SJSA1 (cell line): Measurements from ENCODE around the gene SDK2. TPM values are rescaled to one million over a fixed set of nuclear protein-coding genes. Genes with fewer than 3 reads are reported as not detected.

Source experiments
- DNase-seq, 2 experiments: peaks; one replicate each; pipeline ENCODE4 v3.0.0-alpha.2; 2015 to 2020; ENCODE audit warnings: low spot score in 2 of 2, low read depth in 1 of 2
- H3K27ac ChIP-seq: fragments of 250-450 bp; sonication (Bioruptor Pico); 2 replicates; pipeline ENCODE4 v1.5.1; 2020; ENCODE audit warnings: mild to moderate bottlenecking, moderate library complexity
- H3K27me3 ChIP-seq: fragments of 250-450 bp; sonication (Bioruptor Pico); replicated peaks from 2 replicates; pipeline ENCODE4 v1.5.1; 2020; ENCODE audit warnings: mild to moderate bottlenecking, moderate library complexity
- H3K36me3 ChIP-seq: fragments of 250-450 bp; sonication (Bioruptor Pico); 2 replicates; pipeline ENCODE4 v1.5.1; 2020; ENCODE audit warnings: mild to moderate bottlenecking
- H3K4me1 ChIP-seq: fragments of 250-450 bp; sonication (Bioruptor Pico); replicated peaks from 2 replicates; pipeline ENCODE4 v1.6.1; 2021; ENCODE audit warnings: mild to moderate bottlenecking
- H3K4me3 ChIP-seq: fragments of 250-450 bp; sonication (Bioruptor Pico); 2 replicates; pipeline ENCODE4 v1.5.1; 2020; ENCODE audit warnings: mild to moderate bottlenecking
- H3K9me3 ChIP-seq: fragments of 250-450 bp; sonication (Bioruptor Pico); replicated peaks from 2 replicates; pipeline ENCODE4 v1.5.1; 2020; ENCODE audit warnings: mild to moderate bottlenecking
- total RNA-seq: library from RNA; depleted of rRNA; stranded (reverse); fragments of >200 nt; shearing (Covaris generic); gene quantifications from 2 replicates; pipeline ENCODE4 v1.2.3, GENCODE V29; 2014

Gene SDK2
- total RNA-seq, 1 experiment from 2014 or later = 0.05 TPM

DNA sequence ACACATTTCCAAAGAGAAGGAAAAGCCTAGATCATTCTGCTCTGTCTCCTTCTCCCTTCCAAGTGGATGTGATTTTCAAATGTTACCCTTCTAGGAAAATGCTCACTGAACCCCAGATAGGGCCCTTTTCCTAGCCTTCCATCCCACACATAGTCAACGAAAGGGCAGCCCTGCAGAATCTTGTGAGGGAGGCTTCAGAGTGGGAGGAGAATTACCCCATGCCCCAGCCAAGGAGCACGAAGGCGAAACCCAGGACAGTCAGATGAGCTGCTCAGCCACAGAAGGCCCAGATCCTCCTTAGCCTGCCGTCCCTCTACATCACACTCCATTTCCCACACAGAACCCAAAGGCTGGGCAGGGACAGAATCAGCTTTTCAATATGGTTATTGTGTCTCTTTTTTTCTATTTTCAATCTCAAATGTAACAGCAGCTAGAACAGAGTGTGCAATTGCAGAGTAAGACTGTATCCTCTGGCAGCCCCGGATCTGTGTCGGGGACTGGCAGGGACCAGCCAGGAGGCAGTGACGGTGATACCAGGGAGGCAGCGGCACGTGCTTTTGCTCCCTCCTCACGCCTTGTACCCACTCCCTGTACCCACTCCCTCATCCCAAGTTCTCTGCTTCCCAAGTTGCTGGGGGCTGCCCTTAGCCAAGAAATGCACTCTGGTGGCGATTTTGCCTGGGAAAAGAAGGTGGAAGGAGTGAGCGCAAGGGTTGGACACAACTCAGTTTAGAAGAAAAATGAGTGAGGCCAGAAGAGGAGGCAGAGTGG lies 3.7 kb upstream of the SDK2 start:
- Histone ChIP-seq H3K9me3 (no peaks in the 10 kb centered on the region; the same call in 1 of the 2 replicates), H3K27ac (no peak overlapping the region), H3K27me3 (peaks cover 66% of the 10 kb centered on the region), H3K4me3 (no peak overlapping the region), H3K4me1 (peaks cover 15% of the 10 kb centered on the region), H3K36me3 (no peaks in the 10 kb centered on the region)
- no peak for DNase-seq

DNA sequence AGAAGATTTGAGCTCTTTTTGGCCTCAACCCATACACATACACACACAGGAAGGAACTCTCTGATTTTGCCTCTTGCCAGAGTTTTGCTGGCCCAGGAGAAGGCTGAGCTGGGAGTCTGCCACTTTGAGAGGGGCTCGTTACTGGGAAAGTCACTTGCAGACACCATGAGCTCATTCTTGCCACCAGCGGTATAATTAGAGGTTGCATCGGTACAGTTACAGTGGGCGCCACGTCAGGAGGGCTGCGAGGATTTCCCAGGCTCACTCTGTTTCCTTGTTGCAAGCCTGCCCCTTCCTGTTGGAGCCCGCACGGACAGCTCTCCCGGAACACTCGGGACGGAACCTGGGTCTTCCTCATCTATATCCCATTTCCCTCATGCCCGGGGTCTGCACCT lies 3.1 kb upstream of the SDK2 start:
- no peak overlapping the region for H3K4me3 ChIP-seq
- DNase-seq = no peak
- peaks cover 72% of the 10 kb centered on the region for H3K27me3 ChIP-seq
- peaks cover 16% of the 10 kb centered on the region for H3K4me1 ChIP-seq
- H3K27ac ChIP-seq = no peak overlapping the region
- no peaks in the 10 kb centered on the region for H3K9me3 ChIP-seq
- H3K36me3 ChIP-seq = no peaks in the 10 kb centered on the region

DNA sequence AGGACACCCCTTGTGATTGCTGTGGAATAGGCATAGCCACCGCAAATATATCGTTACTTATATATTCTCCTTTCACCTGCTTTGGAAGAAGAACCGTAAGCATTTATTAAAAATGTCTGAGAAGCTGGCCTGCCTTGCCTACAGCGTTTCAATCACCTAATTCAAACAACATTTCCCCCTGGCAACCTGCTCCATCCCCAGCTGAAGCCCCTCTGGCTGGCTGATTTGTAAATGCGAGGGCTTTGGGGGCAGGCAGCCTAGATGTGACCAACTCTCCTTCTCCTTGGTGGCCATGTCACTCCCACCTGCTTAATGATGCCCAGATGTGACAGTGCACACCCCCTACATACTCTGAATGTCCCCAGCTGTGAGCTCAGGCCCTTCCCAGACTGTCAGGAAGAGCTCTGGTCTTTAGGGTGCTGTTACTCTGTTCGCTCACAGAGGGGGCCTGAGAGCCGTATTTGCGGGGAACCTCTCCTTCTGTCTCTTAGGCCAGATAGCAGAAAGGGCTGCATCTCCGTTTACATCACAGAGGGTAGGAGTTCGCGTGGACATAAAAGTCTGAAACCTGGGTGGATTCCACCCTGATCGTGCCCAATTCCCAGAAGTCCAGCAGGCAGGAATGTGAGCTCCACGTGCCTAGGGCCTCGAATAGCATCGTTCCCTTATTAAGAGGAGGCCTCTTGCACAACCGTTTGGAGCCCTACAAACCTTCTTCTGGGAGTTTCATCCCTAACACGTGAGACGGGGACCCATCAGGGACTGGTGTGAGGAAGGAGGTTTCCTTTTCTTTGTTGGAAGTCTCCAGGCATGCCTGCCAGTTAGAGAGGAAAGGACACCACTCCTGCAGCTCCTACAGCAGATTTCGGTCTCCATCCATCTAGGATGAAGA lies 2.4 kb upstream of the SDK2 start:
- H3K36me3 ChIP-seq = no peaks in the 10 kb centered on the region
- no peak for DNase-seq
- H3K4me3 ChIP-seq = no peak overlapping the region
- H3K4me1 ChIP-seq = peaks cover 16% of the 10 kb centered on the region
- no peaks in the 10 kb centered on the region for H3K9me3 ChIP-seq
- peaks cover 79% of the 10 kb centered on the region for H3K27me3 ChIP-seq
- H3K27ac ChIP-seq = no peak overlapping the region

DNA sequence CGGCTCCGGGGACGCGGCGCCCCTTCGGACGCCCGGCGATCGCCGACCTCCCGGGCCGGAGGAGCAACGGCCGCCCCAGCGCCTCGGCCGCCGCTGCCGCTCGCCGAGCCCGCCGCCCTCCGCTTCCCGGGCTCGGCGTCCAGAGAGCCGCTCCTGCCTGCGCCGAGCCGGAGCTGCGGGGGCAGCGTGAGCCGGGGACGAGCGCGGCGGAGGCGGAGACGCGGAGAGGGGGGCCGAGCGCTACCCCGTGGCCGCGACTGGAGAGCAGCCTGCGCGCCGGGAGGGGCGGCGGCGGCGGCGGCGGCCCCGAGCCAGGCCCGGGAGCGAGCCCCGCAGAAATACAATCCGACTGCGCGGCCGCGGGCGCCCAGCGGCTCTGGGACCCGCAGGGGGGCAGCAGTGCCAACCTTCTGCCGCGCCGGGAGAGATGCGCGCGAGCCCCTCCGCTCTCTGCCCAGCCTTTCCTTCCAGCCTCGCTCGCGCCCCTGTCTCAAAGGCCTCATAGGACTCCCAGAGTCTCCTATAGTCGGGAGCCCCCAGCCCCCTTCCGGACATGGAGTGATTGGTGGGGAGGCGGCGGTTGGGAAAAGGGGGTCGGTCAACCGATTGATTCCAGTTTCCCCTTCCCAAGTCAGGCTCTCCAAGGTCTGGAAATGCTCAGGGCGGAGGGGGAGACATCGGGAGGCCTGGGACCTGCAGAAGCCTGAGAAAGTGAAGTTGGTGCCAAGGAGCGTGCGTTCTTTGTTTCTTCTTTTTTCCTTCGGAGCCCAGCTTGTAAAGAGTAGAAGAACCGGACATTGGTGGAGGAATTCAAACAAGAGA lies 1.0 kb upstream of the SDK2 start:
- no peak for DNase-seq

DNA sequence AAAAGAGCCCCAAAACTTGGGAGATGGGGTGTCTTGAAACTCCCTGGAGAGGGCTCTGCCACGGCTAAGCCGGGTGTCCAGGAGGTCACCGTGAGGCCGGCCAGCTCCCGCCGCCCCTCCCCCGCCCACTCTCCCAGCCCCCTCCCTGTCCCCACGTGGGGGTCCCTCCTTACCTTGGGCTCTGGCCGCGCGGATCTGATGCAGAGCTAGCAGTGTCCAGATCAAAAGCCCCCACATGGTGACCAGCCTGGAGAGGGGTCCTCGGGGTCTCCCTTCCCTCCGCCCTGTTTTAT lies 447 bp downstream of the SDK2 start:
- Histone ChIP-seq H3K27me3 (peaks cover 97% of the 10 kb centered on the region), H3K36me3 (no peaks in the 10 kb centered on the region), H3K9me3 (no peaks in the 10 kb centered on the region), H3K27ac (no peak overlapping the region), H3K4me1 (peaks cover 16% of the 10 kb centered on the region), H3K4me3 (no peak overlapping the region)
- no peak for DNase-seq

More for the DNA sequence above, 1.0 kb upstream of the SDK2 start:
- peaks cover 93% of the 10 kb centered on the region for H3K27me3 ChIP-seq
- H3K36me3 ChIP-seq = no peaks in the 10 kb centered on the region
- peaks cover 16% of the 10 kb centered on the region for H3K4me1 ChIP-seq
- no peak overlapping the region for H3K27ac ChIP-seq
- no peaks in the 10 kb centered on the region for H3K9me3 ChIP-seq
- peak overlapping the region; percentile 7; the same call in 1 of the 2 replicates for H3K4me3 ChIP-seq

DNA sequence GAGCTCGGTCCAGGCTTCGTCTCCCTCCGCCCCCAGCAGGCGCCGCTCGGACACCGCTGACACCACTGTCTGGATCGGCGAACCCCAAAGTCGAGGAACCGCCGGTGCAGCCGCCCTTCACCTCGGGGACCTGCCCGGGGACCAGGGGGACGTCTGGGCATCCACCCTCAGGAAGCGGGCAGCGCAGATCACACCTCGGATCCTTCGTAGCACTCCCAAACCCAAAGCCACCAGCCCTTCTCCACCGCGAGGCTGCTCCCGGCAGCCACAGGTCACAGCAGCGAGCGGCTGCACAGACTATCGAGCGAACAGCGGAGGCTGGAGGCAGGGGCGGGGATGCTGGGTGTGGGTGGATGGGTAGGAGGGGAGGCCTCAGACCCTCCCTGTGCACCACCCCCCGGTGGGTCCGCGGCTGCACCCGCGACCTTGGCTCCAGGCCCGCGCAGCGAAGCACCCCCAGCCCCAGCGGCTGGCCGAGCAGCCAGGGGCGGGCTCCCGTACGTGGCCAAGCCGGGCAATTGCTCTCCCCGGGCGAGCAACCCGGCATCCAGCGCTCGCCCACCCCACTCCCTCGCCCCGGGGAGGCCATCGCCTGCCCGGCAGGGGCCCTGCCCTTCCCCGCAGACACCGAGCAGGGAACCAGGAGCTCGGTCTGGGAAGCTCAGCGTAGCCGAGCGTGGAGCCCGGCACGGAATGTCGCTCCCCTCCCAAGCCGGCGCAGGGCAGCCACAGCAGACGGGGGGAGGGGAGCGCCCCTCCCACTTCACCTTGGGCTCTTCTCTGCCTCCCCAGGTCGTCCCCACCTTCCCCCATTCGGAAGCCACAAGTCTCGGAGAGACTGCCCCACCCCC lies 1.0 kb downstream of the SDK2 start:
- Histone ChIP-seq H3K9me3 (no peaks in the 10 kb centered on the region), H3K4me3 (no peak overlapping the region), H3K36me3 (no peaks in the 10 kb centered on the region), H3K4me1 (peaks cover 16% of the 10 kb centered on the region), H3K27ac (no peak overlapping the region), H3K27me3 (peaks cover 92% of the 10 kb centered on the region)
- no peak for DNase-seq

DNA sequence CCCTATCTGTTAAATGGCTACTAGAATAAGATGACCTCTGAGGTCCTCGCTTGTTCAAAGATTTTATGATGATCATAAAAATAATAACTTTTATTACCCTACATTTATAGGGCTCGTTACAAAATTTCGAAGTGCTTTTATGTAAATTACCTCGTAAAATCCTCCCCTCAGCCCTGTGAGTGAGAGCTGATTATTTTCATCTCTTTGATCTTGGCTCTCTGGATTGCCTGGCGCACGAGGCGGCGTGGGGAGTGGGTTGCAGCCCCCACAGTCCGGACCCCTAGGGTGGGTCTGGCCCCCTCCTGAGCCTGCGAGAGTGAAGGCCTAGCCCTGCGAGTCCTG lies 1.6 kb downstream of the SDK2 start:
- Histone ChIP-seq H3K27ac (no peak overlapping the region), H3K9me3 (no peaks in the 10 kb centered on the region), H3K36me3 (no peaks in the 10 kb centered on the region), H3K27me3 (peaks cover 86% of the 10 kb centered on the region), H3K4me3 (no peak overlapping the region), H3K4me1 (peaks cover 16% of the 10 kb centered on the region)
- DNase-seq = no peak

DNA sequence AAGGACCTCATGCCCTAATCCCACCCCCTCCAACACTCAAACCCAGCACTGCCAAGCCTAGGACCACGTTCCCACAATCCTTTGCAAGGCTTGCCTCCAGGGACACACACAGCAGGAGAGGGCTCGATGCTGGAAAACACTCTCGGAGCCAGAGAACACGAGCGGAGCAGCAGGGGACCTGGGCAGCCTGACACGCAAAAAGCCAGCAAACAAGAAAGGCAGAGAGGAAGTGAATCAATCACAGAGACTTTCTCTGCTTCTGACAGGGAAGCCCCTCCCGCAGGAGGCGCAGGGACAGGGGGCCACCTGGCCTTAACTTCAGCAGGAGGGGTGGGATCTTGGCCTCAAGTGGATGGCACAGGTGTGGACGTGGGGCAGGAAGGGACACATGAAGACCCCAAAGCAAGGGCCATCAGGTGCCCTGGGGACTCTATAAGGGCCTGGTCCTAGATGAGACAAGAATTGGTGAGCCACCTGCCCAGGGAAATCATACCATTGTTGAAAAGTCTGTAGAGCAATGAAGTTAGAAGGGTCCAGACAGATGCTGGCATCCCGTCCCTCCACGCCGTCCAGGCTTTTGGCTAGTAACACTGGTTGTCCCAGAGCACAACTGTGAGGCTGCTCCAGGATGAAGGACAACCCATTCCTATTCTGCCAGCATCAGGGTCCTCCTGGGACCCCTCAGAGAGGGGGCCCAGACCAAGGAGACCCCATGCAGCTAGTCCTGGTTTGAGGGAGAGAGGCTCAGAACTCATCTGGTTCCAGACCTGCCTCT lies 2.2 kb downstream of the SDK2 start:
- DNase-seq = no peak
- peaks cover 16% of the 10 kb centered on the region for H3K4me1 ChIP-seq
- H3K4me3 ChIP-seq = no peak overlapping the region
- no peak overlapping the region for H3K27ac ChIP-seq
- H3K27me3 ChIP-seq = peaks cover 84% of the 10 kb centered on the region
- no peaks in the 10 kb centered on the region for H3K9me3 ChIP-seq
- no peaks in the 10 kb centered on the region for H3K36me3 ChIP-seq

DNA sequence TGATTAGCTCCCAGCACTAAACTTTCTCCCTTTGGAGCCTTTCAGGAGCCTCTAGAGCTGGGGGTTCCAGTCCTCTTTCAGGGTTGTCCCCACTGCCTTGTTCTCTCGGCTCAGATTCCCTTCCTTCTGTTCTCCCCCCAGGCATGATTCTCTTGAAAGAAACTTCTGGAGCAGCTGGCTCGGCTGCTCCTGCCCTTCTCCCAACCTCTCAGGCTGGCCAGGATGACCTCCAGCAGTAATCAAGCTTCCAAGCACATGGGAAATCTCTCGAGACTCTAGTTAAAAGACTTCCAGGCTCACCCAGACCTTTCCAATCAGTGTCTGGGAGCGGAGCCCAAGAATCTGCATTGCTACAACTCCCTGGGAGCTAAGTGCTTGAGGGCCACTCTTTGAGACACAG lies 3.6 kb downstream of the SDK2 start:
- no peak for DNase-seq
- H3K9me3 ChIP-seq = no peaks in the 10 kb centered on the region
- no peaks in the 10 kb centered on the region for H3K36me3 ChIP-seq
- no peak overlapping the region for H3K4me3 ChIP-seq
- H3K4me1 ChIP-seq = peaks cover 16% of the 10 kb centered on the region
- H3K27me3 ChIP-seq = peaks cover 71% of the 10 kb centered on the region
- H3K27ac ChIP-seq = no peak overlapping the region

DNA sequence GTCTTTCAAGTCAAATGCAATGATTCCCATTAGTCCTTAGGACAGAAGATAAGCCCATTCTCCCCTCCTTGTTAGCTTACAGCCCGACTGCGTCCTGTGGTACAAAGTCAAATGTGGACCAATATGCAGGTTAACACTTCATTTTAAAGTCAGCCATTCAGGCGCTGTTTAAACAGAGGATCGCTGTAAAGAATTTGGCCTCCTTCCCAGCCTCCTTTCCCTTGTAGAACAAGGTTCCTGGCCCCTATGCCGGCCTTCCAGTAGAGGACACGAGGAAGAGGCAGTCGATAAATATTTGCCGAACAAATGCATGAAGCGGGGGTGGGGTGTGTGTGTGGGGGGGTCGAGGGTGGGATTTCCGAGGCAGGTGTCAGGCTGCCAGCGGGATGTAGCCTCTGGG lies 4.3 kb downstream of the SDK2 start:
- H3K27me3 ChIP-seq = peaks cover 63% of the 10 kb centered on the region
- H3K27ac ChIP-seq = no peak overlapping the region
- H3K4me3 ChIP-seq = no peak overlapping the region
- no peaks in the 10 kb centered on the region for H3K9me3 ChIP-seq
- no peaks in the 10 kb centered on the region for H3K36me3 ChIP-seq
- DNase-seq = no peak
- H3K4me1 ChIP-seq = peaks cover 12% of the 10 kb centered on the region

DNA sequence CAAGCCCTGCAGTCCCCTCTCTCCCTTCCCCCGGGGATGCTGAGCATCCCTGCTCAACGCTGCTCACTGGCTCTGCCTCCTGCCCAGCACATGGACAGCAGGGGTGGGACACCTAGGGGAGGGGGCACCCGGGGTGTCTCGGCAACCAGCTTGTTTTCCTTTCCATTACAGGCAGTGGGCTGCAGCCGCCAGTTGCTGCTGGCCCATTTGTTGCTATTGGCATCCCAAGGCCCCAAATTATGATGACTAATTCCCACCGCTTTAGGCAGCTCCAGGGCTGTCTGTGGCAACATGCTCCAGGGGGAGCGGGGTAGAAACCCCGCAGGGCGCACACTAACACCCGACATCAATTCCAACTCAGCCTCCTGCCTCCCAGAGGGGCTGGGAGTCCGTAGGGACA lies 4.9 kb downstream of the SDK2 start:
- peaks cover 6% of the 10 kb centered on the region; the same call in 1 of the 2 replicates for H3K4me1 ChIP-seq
- peaks cover 60% of the 10 kb centered on the region for H3K27me3 ChIP-seq
- no peak overlapping the region for H3K4me3 ChIP-seq
- no peak for DNase-seq
- no peaks in the 10 kb centered on the region for H3K9me3 ChIP-seq
- H3K36me3 ChIP-seq = no peaks in the 10 kb centered on the region
- H3K27ac ChIP-seq = no peak overlapping the region

DNA sequence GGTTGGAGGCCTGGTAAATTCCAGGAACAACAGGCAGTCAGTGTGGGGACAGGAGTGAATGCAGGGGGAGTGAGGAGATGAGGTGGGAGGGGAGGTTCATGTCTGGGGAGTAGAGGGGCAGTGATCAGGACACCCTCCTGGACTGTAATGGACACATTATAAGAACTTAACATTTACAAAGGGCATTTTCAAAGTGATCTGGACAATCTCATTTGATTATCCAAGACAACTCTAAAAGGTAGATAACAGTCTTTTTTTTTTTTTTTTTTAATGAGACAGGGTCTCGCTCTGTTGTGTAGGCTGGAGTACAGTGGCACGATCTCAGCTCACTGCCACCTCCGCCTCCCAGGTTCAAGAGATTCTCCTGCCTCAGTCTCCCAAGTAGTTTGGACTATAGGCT lies 5.7 kb downstream of the SDK2 start:
- no peaks in the 10 kb centered on the region for H3K36me3 ChIP-seq
- DNase-seq = no peak
- no peak overlapping the region for H3K4me3 ChIP-seq
- no peak overlapping the region for H3K27ac ChIP-seq
- no peaks in the 10 kb centered on the region for H3K9me3 ChIP-seq
- H3K4me1 ChIP-seq = peaks cover 6% of the 10 kb centered on the region; the same call in 1 of the 2 replicates
- H3K27me3 ChIP-seq = peaks cover 60% of the 10 kb centered on the region
